Activated CD4-positive, alpha-beta T cell treated with anti-CD3 and anti-CD28 coated beads, Interleukin-2, amount 50 U/mL, for 16 hours (primary cell): ENCODE results near the gene CABP7.

ENCODE experiments used
- DNase-seq: peaks from one replicate; pipeline ENCODE4 v3.0.0-alpha.2; 2020

The CABP7 gene

DNA sequence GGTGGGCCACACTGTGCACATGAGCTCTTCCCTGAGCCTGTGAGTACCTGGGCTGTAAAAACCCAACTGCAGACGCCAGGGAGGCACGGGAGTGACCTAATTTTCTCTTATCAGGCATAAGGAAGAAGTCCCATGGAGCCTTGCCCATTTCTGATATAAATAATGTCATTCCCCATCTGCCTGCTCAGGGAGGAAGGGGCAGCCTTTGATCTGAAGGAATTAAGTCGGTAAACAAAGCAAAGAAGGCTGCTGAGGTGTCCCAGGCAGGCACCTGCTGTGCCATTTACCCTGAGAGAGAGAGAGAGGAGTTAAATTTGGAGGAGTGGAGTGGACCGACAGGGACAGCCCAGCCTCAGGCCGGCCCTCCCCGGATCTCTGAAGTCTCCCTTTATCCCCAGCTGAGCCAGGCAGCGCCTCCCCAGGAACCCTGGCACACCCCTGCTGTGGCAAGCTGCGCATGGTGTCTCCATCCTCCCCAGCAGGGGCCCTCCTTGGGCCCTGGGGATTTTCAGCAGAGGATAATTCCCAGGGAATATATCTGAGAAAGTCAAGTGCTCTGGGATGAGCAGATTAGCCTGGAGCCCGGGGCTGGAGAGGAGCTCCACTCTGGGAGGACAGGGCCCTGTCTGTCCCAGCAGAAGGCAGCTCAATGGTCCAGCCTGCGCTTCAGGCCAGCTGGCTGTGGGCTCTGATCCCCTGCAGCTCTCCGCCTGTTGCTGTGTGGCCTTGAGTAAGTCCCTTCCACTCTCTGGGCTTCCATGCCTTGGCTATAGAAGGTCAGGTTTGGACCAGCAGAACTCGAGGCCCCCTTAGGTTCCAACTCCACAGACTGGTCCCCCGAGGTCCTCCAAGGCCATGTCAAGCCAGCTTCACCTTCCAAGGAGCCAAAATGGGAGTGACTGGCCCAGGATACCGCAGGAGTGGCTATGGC is 17.5 kb upstream of the CABP7 start:
- DNase-seq, result no peak

- no peak for DNase-seq
Measured at GRCh38 chr22:29702931-29703501, 16.8 kb upstream of the CABP7 start.

GRCh38 chr22:29703569-29704195 is 16.1 kb upstream of the CABP7 start:
- no peak for DNase-seq

DNA sequence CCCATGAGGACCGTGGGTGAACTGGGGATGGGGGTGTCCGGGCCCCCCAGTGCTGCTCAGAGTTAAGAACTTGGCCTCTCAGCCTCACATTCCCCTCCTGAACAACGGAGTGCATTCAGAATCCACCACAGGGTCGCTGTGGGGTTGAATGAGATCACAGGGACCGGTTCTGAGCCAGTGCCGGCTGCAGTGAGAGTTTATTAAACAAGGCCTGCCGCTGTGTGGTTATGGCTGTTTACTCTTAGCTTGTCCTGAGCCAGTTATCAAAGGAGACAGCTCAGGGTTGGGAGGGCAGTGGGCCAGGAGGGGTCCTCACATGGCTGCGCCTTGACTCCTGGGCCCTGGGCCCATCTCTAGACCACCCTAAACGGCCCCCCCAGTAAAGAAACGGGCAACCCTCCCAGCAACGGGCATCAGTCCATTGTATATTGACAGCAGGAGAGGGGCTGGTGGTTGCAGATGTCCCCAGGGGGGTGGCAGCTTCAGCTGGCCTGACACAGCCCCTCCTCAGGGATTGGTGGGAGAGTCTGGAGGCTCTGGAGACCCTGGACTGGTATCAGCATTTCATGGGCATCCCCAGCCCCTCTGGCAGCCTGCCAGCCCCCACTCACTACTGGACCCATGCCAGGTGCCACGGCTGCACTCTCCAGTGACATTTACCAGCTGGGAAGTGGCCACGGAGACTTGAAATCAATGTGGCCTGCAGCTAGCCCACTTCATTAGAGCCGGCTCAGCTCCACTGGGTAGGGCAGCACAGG is 15.1 kb upstream of the CABP7 start:
- no peak for DNase-seq

DNA sequence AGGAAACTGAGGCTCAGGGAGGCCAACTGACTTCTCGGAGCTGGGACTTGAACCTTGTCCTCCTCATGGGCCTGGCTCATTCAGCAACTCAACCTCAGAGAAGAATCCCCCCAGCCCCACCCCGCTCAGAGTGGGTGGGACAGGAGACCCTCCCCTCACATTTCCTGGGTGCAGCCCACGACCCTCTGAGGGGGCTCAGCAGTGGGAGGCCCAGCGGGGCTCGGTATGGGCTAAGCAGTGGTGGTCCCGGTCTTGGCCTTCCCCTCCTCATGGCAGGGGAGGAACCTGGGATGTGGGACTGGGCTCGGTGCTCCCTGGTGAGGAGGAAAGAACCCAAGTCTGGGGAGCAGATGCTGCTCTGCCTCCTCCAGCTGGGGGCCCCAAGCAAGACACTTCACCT is 14.2 kb upstream of the CABP7 start:
- no peak for DNase-seq

- DNase-seq, result no peak
Measured at GRCh38 chr22:29706486-29706885, 13.3 kb upstream of the CABP7 start.

GRCh38 chr22:29707010-29707409 is 12.8 kb upstream of the CABP7 start:
- no peak for DNase-seq

GRCh38 chr22:29707471-29707870 is 12.3 kb upstream of the CABP7 start:
- DNase-seq, result no peak

- DNase-seq, result no peak
Measured at GRCh38 chr22:29710193-29710592, 9.6 kb upstream of the CABP7 start.

GRCh38 chr22:29710922-29711593 is 8.7 kb upstream of the CABP7 start:
- DNase-seq, result no peak

DNA sequence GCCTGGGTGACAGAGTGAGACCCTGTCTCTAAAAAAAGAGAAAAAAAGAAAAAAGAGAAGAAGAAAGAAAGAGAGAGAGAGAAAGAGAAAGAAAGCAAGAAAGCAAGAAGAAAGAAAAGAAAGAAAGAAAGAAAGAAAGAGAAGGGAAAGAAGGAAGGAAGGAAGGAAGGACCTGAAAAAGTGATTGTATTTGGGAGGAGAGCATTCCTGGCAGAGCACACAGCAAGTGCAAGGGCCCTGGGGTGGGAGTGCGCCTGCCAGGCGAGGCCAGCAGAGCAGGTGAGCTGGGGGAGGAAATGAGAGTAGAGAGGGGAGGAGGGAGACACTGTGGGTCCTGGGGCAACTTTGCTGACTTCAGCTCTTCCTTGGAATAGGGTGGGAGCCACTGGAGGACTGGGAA is 7.7 kb upstream of the CABP7 start:
- no peak for DNase-seq

DNA sequence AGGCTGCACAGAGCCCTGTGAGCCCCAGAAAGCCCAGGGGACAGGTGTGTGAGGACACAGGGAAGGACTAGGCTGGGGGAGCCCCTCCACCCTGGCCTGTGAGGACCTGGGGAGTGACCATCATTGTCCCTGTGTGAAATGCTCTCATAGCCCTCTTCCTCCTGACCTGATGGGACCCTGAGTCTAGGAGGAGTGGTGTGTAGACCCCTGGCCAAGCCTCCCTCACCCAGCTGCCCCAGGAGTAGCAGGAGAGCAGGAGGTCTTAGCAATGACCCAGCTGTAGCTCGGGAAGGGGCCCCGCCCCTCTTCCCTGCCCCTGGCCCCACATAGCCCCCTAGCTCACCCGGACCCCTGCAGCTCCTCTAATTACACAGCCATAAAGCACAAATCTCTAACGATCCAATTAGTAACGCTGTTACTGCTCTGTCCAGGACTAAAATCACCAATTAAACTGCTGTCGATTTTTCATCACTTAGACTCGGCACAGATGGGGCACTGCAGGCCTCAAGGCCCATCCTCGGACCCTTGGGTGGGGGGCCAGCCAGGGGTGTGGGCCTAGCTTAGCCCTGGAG is 6.6 kb upstream of the CABP7 start:
- no peak for DNase-seq

GRCh38 chr22:29715240-29715639 is 4.6 kb upstream of the CABP7 start:
- no peak for DNase-seq

GRCh38 chr22:29715705-29716104 is 4.1 kb upstream of the CABP7 start:
- no peak for DNase-seq

DNA sequence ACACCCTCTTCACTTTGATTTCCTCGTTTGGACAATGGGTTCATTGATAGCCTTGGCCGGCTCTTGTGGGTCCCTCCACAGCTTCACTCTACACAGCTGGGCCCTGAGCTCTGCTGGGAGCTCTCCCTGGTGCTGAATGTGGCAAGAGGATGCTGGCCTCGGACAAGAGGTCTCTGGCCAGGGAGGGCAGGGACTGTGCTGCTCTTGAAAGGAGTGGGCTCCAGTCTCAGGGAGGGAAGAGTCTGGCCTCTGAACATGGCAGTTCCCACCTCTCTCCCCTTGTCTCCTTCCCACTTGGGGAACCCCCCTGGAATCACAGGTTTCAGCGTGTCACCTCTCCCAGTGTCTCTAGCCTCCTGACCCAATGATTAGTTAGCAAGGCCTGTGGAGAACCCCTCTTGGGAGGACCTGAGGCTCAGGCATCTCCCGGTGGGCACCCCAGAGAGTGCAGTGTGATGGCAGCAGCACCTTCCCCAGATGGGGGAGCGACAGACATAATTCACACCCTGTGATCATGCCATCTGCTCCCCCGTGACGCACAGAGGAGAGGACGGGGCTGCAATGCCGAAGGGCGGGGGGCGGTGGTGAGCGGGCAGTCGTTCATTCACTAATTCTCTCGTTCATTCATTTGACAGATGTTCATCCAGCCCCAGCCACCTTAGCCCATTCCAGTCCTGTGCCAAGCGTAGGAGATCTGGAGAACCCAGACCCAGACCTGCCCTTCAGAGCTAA is 2.8 kb upstream of the CABP7 start:
- peak; percentile 19 for DNase-seq

GRCh38 chr22:29717789-29718188 is 2.0 kb upstream of the CABP7 start:
- DNase-seq, result no peak

- no peak for DNase-seq
Measured at GRCh38 chr22:29718949-29719898, 579 bp upstream of the CABP7 start.

DNA sequence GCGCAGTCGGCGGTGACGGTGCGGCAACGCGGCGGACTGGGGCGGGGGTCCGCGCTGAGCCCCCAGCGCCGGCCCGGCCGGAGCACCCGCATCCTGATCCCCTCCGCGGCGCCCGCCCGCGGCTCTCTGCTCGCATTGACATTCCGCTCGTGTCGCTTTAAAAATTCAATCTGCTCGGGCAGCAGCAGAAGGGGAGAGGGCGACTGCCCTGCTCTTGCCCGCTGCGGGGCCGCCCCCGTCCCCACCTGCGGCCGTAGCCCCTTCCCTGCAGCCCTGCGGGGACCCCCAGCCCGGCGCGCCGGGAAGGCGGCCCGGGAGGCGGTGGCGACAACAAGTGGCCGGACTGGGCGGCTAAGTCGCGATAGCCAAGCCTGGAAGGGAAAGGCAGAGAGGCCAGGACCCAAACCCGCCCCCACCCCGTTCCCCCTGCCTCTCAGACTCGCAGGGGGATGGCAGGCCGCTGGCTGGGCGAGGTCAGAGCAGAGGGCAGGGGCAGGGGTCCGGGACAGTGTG is 1.1 kb downstream of the CABP7 start:
- no peak for DNase-seq

DNA sequence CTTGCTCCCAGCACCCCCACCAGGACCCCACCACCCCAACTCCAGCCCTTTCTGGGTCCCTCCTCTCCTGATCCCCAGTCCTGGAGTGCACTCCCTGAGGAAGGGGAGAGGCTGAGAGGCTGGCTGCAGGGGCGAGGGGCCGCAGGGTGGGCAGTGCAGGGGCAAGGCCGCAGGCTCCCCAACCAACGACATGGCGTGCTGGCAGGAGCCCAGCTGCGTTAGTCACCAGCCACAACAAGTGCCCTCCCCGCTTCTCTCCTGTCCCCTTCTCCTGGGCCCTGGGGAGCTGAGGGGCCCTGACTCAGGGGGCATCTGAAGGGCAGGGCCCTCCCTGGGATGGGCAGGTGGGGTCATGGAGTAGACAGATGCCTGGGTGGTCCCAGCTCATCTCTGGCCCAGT is 2.3 kb downstream of the CABP7 start:
- no peak for DNase-seq

DNA sequence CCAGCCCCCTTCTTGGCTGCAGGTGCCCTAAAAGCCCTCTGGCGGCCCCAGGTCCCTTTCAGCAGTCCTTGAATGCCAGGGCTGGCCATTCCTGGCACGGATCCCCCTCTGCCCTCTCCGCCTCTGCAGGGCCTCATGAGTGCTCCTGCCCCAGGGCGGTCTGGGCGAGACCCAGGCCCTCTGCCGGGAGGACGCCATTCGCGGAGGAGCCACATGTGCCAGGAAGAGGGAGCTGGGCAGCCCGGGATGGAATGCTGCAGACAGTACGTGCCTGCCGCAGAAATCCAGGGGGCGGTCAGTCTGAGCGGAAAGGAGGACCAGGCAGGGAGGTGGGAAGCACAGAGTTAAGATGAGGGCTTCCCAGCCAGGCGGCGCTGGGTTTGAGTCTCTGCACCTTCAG is 2.8 kb downstream of the CABP7 start:
- no peak for DNase-seq
